IMR-90 (cell line): ENCODE measurements around the gene COL5A1.

ENCODE experiments used
- CHD1 ChIP-seq: IDR thresholded peaks from 2 replicates; pipeline ENCODE4 v1.6.1; 2012; ENCODE audit warnings: low read depth, low read length, improper control_type of control experiment
- MAZ ChIP-seq: IDR thresholded peaks from 2 replicates; pipeline ENCODE4 v1.6.1; 2012; ENCODE audit warnings: low read depth, mild to moderate bottlenecking, low read length, improper control_type of control experiment, moderate library complexity, borderline replicate concordance
- MXI1 ChIP-seq: IDR thresholded peaks from 2 replicates; pipeline ENCODE4 v1.6.1; 2012; ENCODE audit warnings: low read depth, mild to moderate bottlenecking, low read length, moderate library complexity, borderline replicate concordance
- RCOR1 ChIP-seq: IDR thresholded peaks from 2 replicates; pipeline ENCODE4 v1.6.1; 2012; ENCODE audit warnings: mild to moderate bottlenecking, low read length, improper control_type of control experiment; ENCODE audit not compliant: insufficient replicate concordance
- TF ChIP-seq, protein P1 (sequence below): conservative IDR thresholded peaks from 2 replicates; pipeline ENCODE4 v1.5.1; 2012; ENCODE audit warnings: mild to moderate bottlenecking, low read depth, low read length, improper control_type of control experiment
- TF ChIP-seq, protein P2 (sequence below): fragments of 150-350 bp; IDR thresholded peaks from 2 replicates; pipeline ENCODE4 v1.6.1; 2016; ENCODE audit warnings: low read depth, mild to moderate bottlenecking, low read length, moderate library complexity, borderline replicate concordance

DNA sequence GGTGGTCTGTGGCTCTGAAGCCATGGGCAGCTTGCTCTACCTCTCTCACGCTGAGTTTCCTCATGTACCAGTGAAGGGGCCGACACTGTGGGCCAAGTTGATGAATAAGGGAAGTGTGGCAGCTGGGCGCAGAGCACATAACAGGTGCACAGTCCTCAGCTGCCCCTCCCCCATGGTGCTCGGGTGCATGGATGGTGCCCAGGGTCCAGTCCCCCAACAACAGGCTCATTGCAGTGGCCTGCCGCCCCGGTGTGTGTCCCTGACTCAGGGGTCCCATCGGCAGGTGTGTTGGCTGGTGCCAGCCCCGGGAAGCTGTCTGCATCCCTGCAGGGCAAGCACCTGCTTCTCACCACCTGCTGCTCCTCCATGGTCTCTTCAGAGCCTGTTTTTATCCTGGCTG lies 36.6 kb downstream of the COL5A1 start:
- TF ChIP-seq, protein P1, sequence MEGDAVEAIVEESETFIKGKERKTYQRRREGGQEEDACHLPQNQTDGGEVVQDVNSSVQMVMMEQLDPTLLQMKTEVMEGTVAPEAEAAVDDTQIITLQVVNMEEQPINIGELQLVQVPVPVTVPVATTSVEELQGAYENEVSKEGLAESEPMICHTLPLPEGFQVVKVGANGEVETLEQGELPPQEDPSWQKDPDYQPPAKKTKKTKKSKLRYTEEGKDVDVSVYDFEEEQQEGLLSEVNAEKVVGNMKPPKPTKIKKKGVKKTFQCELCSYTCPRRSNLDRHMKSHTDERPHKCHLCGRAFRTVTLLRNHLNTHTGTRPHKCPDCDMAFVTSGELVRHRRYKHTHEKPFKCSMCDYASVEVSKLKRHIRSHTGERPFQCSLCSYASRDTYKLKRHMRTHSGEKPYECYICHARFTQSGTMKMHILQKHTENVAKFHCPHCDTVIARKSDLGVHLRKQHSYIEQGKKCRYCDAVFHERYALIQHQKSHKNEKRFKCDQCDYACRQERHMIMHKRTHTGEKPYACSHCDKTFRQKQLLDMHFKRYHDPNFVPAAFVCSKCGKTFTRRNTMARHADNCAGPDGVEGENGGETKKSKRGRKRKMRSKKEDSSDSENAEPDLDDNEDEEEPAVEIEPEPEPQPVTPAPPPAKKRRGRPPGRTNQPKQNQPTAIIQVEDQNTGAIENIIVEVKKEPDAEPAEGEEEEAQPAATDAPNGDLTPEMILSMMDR, result no peak
- TF ChIP-seq RCOR1 (no peak), CHD1 (no peak), MAZ (no peak), MXI1 (no peak)
- TF ChIP-seq, protein P2, sequence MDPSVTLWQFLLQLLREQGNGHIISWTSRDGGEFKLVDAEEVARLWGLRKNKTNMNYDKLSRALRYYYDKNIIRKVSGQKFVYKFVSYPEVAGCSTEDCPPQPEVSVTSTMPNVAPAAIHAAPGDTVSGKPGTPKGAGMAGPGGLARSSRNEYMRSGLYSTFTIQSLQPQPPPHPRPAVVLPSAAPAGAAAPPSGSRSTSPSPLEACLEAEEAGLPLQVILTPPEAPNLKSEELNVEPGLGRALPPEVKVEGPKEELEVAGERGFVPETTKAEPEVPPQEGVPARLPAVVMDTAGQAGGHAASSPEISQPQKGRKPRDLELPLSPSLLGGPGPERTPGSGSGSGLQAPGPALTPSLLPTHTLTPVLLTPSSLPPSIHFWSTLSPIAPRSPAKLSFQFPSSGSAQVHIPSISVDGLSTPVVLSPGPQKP, result no peak
